OCI-LY3 (cell line): Measurements from ENCODE around the gene MCUB.

Source experiments
- H2AFZ ChIP-seq: fragments of 200-600, 300-600 bp; shearing (Covaris generic); 2 replicates; pipeline ENCODE4 v1.6.0; 2014; ENCODE audit warnings: antibody characterized with exemption, low read depth, low read length
- H3K27ac ChIP-seq: fragments of 200-600, 300-600 bp; sonication (generic); 2 replicates; pipeline ENCODE4 v1.5.1; 2014; ENCODE audit warnings: mild to moderate bottlenecking, low read length, moderate library complexity, mixed read lengths
- H3K27me3 ChIP-seq: fragments of 200-600, 300-600 bp; sonication (generic); 2 replicates; pipeline ENCODE4 v1.6.1; 2014; ENCODE audit warnings: low read depth, low read length, mixed read lengths
- H3K36me3 ChIP-seq: fragments of 200-600, 300-600 bp; sonication (generic); replicated peaks from 2 replicates; pipeline ENCODE3; 2014; ENCODE audit warnings: low read depth, low read length, mixed read lengths
- H3K4me1 ChIP-seq: fragments of 300-600, 200-600 bp; sonication (generic); 2 replicates; pipeline ENCODE4 v1.6.1; 2014; ENCODE audit warnings: low read length, mixed read lengths
- H3K4me2 ChIP-seq: fragments of 200-600, 300-600 bp; sonication (generic); 2 replicates; pipeline ENCODE4 v1.6.1; 2014; ENCODE audit warnings: low read length, mixed read lengths
- H3K4me3 ChIP-seq: fragments of 300-600, 200-600 bp; sonication (generic); 2 replicates; pipeline ENCODE4 v1.5.1; 2014; ENCODE audit warnings: antibody characterized with exemption, mild to moderate bottlenecking, low read length, moderate library complexity
- H3K79me2 ChIP-seq: fragments of 300-600, 200-600 bp; shearing (Covaris generic); 2 replicates; pipeline ENCODE4 v1.6.1; 2014; ENCODE audit warnings: mild to moderate bottlenecking, low read length, mixed read lengths
- H3K9ac ChIP-seq: fragments of 300-600, 200-600 bp; shearing (Covaris generic); 2 replicates; pipeline ENCODE4 v1.6.0; 2014; ENCODE audit warnings: mild to moderate bottlenecking, low read length, moderate library complexity
- H3K9me3 ChIP-seq: fragments of 200-600, 300-600 bp; shearing (Covaris generic); 2 replicates; pipeline ENCODE4 v1.6.1; 2014; ENCODE audit warnings: low read length, mixed read lengths; ENCODE audit not compliant: insufficient read depth
- H4K20me1 ChIP-seq: fragments of 200-600, 300-600 bp; sonication (generic); 2 replicates; pipeline ENCODE4 v1.6.1; 2016; ENCODE audit warnings: low read length, mixed read lengths; ENCODE audit not compliant: insufficient read depth
- EZH2phosphoT487 ChIP-seq: fragments of 200-600 bp; shearing (Covaris generic); IDR thresholded peaks from 2 replicates; pipeline ENCODE4 v1.6.1; 2018; ENCODE audit warnings: antibody characterized with exemption, mixed run types, low read depth
- TF ChIP-seq, protein P1 (sequence below): fragments of 200-600, 300-600 bp; sonication (generic); IDR thresholded peaks from 2 replicates; pipeline ENCODE4 v1.5.1; 2014; ENCODE audit warnings: antibody characterized with exemption, low read length, low read depth

MCUB gene

GRCh38 chr4:109658871-109659410 is 98.9 kb downstream of the MCUB start:
- Histone ChIP-seq H3K27me3 (no peaks in the 10 kb centered on the region), H3K4me3 (no peak overlapping the region), H3K79me2 (peaks cover 4% of the 10 kb centered on the region; the same call in 1 of the 2 replicates), H3K4me2 (no peak overlapping the region), H3K4me1 (no peaks in the 10 kb centered on the region), H3K9ac (no peak overlapping the region), H2AFZ (no peak overlapping the region), H4K20me1 (no peaks in the 10 kb centered on the region), H3K36me3 (no peaks in the 10 kb centered on the region), H3K27ac (no peak overlapping the region), H3K9me3 (no peaks in the 10 kb centered on the region)
- TF ChIP-seq, protein P1, sequence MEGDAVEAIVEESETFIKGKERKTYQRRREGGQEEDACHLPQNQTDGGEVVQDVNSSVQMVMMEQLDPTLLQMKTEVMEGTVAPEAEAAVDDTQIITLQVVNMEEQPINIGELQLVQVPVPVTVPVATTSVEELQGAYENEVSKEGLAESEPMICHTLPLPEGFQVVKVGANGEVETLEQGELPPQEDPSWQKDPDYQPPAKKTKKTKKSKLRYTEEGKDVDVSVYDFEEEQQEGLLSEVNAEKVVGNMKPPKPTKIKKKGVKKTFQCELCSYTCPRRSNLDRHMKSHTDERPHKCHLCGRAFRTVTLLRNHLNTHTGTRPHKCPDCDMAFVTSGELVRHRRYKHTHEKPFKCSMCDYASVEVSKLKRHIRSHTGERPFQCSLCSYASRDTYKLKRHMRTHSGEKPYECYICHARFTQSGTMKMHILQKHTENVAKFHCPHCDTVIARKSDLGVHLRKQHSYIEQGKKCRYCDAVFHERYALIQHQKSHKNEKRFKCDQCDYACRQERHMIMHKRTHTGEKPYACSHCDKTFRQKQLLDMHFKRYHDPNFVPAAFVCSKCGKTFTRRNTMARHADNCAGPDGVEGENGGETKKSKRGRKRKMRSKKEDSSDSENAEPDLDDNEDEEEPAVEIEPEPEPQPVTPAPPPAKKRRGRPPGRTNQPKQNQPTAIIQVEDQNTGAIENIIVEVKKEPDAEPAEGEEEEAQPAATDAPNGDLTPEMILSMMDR = peak; percentile 54
- TF ChIP-seq EZH2phosphoT487 = no peak

DNA sequence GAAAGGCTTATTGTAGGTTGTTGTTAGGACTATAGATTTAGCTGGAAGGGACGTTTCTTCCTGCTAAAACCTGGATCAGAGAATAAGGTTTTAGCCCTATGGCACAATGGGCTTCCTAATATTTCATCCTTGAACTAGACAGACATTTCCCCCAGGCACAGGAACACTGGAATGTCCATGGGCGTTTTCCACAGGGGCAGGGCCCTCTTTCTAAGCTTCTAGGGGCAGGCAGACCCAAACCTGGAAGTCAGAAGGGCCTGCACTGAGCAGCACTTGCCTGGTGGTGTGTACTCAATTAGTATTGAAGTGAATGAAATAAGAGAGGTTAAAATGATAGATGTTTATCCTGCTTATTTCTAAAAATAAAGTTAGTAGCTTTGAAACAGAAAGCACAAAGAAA is 102.1 kb downstream of the MCUB start:
- Histone ChIP-seq H3K36me3 (no peaks in the 10 kb centered on the region), H3K79me2 (peaks cover 4% of the 10 kb centered on the region; the same call in 1 of the 2 replicates)

GRCh38 chr4:109662771-109663170 is 102.7 kb downstream of the MCUB start:
- Histone ChIP-seq H3K4me3 (no peak overlapping the region), H3K27me3 (no peaks in the 10 kb centered on the region), H3K79me2 (0 out of 2 replicates have a peak, but pooled peaks cover under 1% of the 10 kb centered on the region), H2AFZ (no peak overlapping the region), H3K9ac (no peak overlapping the region), H3K4me1 (no peaks in the 10 kb centered on the region), H3K4me2 (no peak overlapping the region), H3K27ac (no peak overlapping the region), H4K20me1 (no peaks in the 10 kb centered on the region), H3K9me3 (no peaks in the 10 kb centered on the region), H3K36me3 (no peaks in the 10 kb centered on the region)
- TF ChIP-seq, protein P1 = no peak
- TF ChIP-seq EZH2phosphoT487 = no peak

More for the DNA sequence above, 102.1 kb downstream of the MCUB start:
- Histone ChIP-seq H2AFZ (no peak overlapping the region), H3K27ac (no peak overlapping the region), H3K4me2 (no peak overlapping the region), H3K9me3 (no peaks in the 10 kb centered on the region), H3K9ac (no peak overlapping the region), H3K4me1 (no peaks in the 10 kb centered on the region), H4K20me1 (no peaks in the 10 kb centered on the region), H3K27me3 (no peaks in the 10 kb centered on the region), H3K4me3 (no peak overlapping the region)
- TF ChIP-seq, protein P1 = no peak
- TF ChIP-seq EZH2phosphoT487 = no peak

GRCh38 chr4:109665783-109666485 is 105.9 kb downstream of the MCUB start:
- no peak overlapping the region for H2AFZ ChIP-seq
- H3K27me3 ChIP-seq = no peaks in the 10 kb centered on the region
- H3K4me1 ChIP-seq = no peaks in the 10 kb centered on the region
- no peak overlapping the region for H3K4me2 ChIP-seq
- H3K9me3 ChIP-seq = no peaks in the 10 kb centered on the region; the same call in 1 of the 2 replicates
- H3K4me3 ChIP-seq = no peak overlapping the region
- no peak overlapping the region for H3K9ac ChIP-seq
- TF ChIP-seq EZH2phosphoT487 = no peak
- TF ChIP-seq, protein P1 = no peak
- H3K27ac ChIP-seq = no peak overlapping the region
- no peaks in the 10 kb centered on the region for H3K36me3 ChIP-seq
- H3K79me2 ChIP-seq = no peaks in the 10 kb centered on the region
- no peaks in the 10 kb centered on the region for H4K20me1 ChIP-seq
